ENCODE data around the gene CA9.

The CA9 gene

GRCh38 chr9:35675732-35676392 is 2.1 kb downstream of the CA9 start:
- DNase-seq (ENCODE audit: low read depth) = no peak

- DNase-seq (ENCODE audit: low read depth) = no peak
These were observed 5.4 kb downstream of the CA9 start for GRCh38 chr9:35679091-35679490.

- DNase-seq (ENCODE audit: low read depth) = peak; percentile 22
These were observed 6.1 kb downstream of the CA9 start for GRCh38 chr9:35679766-35680330.

- peak; percentile 72 for DNase-seq (ENCODE audit: low read depth)
These were observed 6.8 kb downstream of the CA9 start for GRCh38 chr9:35680331-35681105.

GRCh38 chr9:35681341-35682002 is 7.7 kb downstream of the CA9 start:
- peak; percentile 55 for DNase-seq (ENCODE audit: low read depth)

- DNase-seq (ENCODE audit: low read depth) = peak; percentile 45
These were observed 8.3 kb downstream of the CA9 start for GRCh38 chr9:35682051-35682450.

GRCh38 chr9:35682520-35683315 is 9.0 kb downstream of the CA9 start:
- no peak for DNase-seq (ENCODE audit: low read depth)

GRCh38 chr9:35683323-35683722 is 9.6 kb downstream of the CA9 start:
- no peak for DNase-seq (ENCODE audit: low read depth)

GRCh38 chr9:35684921-35685320 is 11.2 kb downstream of the CA9 start:
- DNase-seq (ENCODE audit: low read depth) = no peak

- no peak for DNase-seq (ENCODE audit: low read depth)
These were observed 11.8 kb downstream of the CA9 start for GRCh38 chr9:35685506-35685905.

GRCh38 chr9:35686222-35687203 is 12.8 kb downstream of the CA9 start:
- DNase-seq (ENCODE audit: low read depth) = peak; percentile 45

- DNase-seq (ENCODE audit: low read depth) = no peak
These were observed 13.6 kb downstream of the CA9 start for GRCh38 chr9:35687306-35687705.

GRCh38 chr9:35687972-35688557 is 14.3 kb downstream of the CA9 start:
- no peak for DNase-seq (ENCODE audit: low read depth)

GRCh38 chr9:35688558-35689541 is 15.1 kb downstream of the CA9 start:
- DNase-seq (ENCODE audit: low read depth) = peak; percentile 86

- DNase-seq (ENCODE audit: low read depth) = peak; percentile 88
These were observed 16.0 kb downstream of the CA9 start, which contains the start of gene TPM2 for GRCh38 chr9:35689542-35690293. TSS of gene TPM2 (minus strand) at chr9:35689925. CDS start at chr9:35689817, 108 bp downstream.

- peak; percentile 71 for DNase-seq (ENCODE audit: low read depth)
These were observed 16.5 kb downstream of the CA9 start for GRCh38 chr9:35690294-35690613.

GRCh38 chr9:35690614-35691333 is 17.0 kb downstream of the CA9 start:
- peak; percentile 87 for DNase-seq (ENCODE audit: low read depth)

GRCh38 chr9:35691334-35691650 is 17.6 kb downstream of the CA9 start:
- DNase-seq (ENCODE audit: low read depth) = no peak
